KMS-11 (cell line): ENCODE results near the gene TNFRSF18.

Experiments used
- H2AFZ ChIP-seq: fragments of 200-600 bp; sonication (generic); 2 replicates; pipeline ENCODE4 v1.6.1; 2016; ENCODE audit warnings: antibody characterized with exemption, mixed run types, low read depth
- H3K27ac ChIP-seq: fragments of 200-600 bp; sonication (generic); 2 replicates; pipeline ENCODE4 v1.6.1; 2016; ENCODE audit warnings: mild to moderate bottlenecking, mixed run types
- H3K27me3 ChIP-seq: fragments of 200-600 bp; sonication (generic); 2 replicates; pipeline ENCODE4 v1.6.1; 2017; ENCODE audit warnings: mild to moderate bottlenecking, low read depth, mixed run types, moderate library complexity; ENCODE audit not compliant: insufficient read depth
- H3K36me3 ChIP-seq: fragments of 200-600 bp; sonication (generic); 2 replicates; pipeline ENCODE4 v1.6.1; 2017; ENCODE audit warnings: mild to moderate bottlenecking, mixed run types; ENCODE audit not compliant: insufficient read depth
- H3K4me1 ChIP-seq: fragments of 200-600 bp; sonication (generic); 2 replicates; pipeline ENCODE4 v1.6.1; 2016; ENCODE audit warnings: mild to moderate bottlenecking, low read depth, mixed run types; ENCODE audit not compliant: poor library complexity, severe bottlenecking
- H3K4me2 ChIP-seq: fragments of 200-600 bp; sonication (generic); 2 replicates; pipeline ENCODE4 v1.7.0; 2016; ENCODE audit warnings: mild to moderate bottlenecking, mixed run types
- H3K4me3 ChIP-seq: fragments of 200-600 bp; sonication (generic); IDR thresholded peaks from 2 replicates; pipeline ENCODE4 v1.6.1; 2017; ENCODE audit warnings: low read depth, low read length, mixed read lengths; ENCODE audit not compliant: insufficient read depth
- H3K79me2 ChIP-seq: fragments of 200-600 bp; sonication (generic); 2 replicates; pipeline ENCODE4 v1.6.1; 2016; ENCODE audit warnings: low read depth, mixed run types; ENCODE audit not compliant: insufficient read depth
- H3K9ac ChIP-seq: fragments of 200-600 bp; sonication (generic); 2 replicates; pipeline ENCODE4 v1.6.1; 2016; ENCODE audit warnings: mild to moderate bottlenecking, mixed run types
- H4K20me1 ChIP-seq: fragments of 200-600 bp; sonication (generic); 2 replicates; pipeline ENCODE4 v1.6.1; 2016; ENCODE audit warnings: mild to moderate bottlenecking, mixed run types; ENCODE audit not compliant: insufficient read depth
- CTCF ChIP-seq: fragments of 200-600 bp; sonication (generic); conservative IDR thresholded peaks from 2 replicates; pipeline ENCODE4 v1.6.1; 2017; ENCODE audit warnings: low read depth, mild to moderate bottlenecking, antibody characterized with exemption, low read length, moderate library complexity, mixed read lengths

Gene TNFRSF18

DNA sequence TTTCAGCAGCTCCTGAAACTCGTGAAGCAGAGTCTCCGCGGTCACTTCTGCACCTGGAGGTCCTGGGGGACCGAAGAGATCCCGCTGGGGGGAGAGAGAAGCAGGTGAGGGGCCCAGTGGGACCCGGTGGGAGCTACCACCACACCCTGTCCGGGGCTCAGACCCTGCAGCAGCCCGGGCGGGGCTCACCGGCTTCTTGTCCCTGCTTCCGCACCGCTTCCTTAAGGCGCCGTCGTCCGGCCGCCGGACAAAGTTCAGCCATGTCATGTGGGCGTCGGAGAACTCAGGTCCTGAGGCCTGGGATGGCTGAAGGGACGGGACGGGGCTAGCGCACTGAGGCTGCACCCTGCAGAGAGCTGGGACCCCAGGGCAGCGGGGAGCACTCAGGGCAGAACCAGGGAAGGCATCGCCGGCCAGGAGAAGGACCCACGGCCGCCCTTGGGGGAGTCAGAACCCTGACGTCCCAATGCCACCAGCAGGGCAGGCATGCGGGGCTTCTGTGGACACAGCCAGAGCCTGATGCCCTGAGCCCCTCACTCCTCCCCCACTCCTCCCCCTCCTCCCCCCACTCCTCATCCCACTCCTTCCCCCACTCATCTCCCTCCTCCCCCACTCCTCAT is 37.9 kb upstream of the TNFRSF18 start:
- Histone ChIP-seq H2AFZ (no peak overlapping the region), H3K9ac (no peak overlapping the region), H3K4me3 (no peak overlapping the region), H3K27me3 (peaks cover 55% of the 10 kb centered on the region), H3K27ac (no peak overlapping the region), H3K4me2 (no peak overlapping the region), H4K20me1 (no peaks in the 10 kb centered on the region), H3K4me1 (no peaks in the 10 kb centered on the region), H3K36me3 (no peaks in the 10 kb centered on the region), H3K79me2 (no peaks in the 10 kb centered on the region)
- no peak for TF ChIP-seq CTCF

DNA sequence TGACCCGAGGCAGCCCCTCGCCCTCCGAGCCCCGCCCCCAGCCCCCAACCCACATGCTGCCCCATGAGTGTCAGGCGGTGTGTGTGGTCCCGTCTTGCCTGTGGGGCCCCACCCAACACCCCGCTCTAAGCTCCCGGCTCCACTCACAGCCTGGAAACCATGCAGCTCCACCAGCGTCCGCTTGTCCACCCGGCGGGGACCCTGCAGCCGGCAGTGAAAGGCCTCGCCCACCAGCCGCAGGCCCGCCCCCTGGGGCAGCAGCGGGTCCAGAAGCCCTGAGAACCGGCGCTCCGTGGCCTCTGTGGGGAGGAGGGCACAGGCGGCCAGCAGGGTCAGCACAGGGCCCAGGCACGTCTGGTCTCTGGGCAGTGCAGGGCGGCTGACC is 37.4 kb upstream of the TNFRSF18 start:
- Histone ChIP-seq H3K4me2 (no peak overlapping the region), H3K27ac (no peak overlapping the region), H3K4me3 (no peak overlapping the region), H4K20me1 (no peaks in the 10 kb centered on the region), H3K4me1 (no peaks in the 10 kb centered on the region), H3K79me2 (no peaks in the 10 kb centered on the region), H3K36me3 (no peaks in the 10 kb centered on the region), H3K9ac (no peak overlapping the region), H2AFZ (no peak overlapping the region), H3K27me3 (peaks cover 60% of the 10 kb centered on the region)
- TF ChIP-seq CTCF: no peak

GRCh38 chr1:1243266-1243660 is 36.9 kb upstream of the TNFRSF18 start:
- no peaks in the 10 kb centered on the region for H4K20me1 ChIP-seq

GRCh38 chr1:1242461-1243265 is 36.3 kb upstream of the TNFRSF18 start:
- no peak overlapping the region for H2AFZ ChIP-seq
- no peak overlapping the region for H3K9ac ChIP-seq
- H3K4me2 ChIP-seq: no peak overlapping the region
- no peaks in the 10 kb centered on the region for H3K36me3 ChIP-seq
- no peak for TF ChIP-seq CTCF
- H3K4me3 ChIP-seq: no peak overlapping the region
- H3K4me1 ChIP-seq: no peaks in the 10 kb centered on the region
- no peaks in the 10 kb centered on the region for H3K79me2 ChIP-seq
- no peak overlapping the region for H3K27ac ChIP-seq
- peaks cover 61% of the 10 kb centered on the region for H3K27me3 ChIP-seq
- no peaks in the 10 kb centered on the region for H4K20me1 ChIP-seq

More at GRCh38 chr1:1243266-1243660, 36.9 kb upstream of the TNFRSF18 start:
- H3K9ac ChIP-seq: no peak overlapping the region
- no peak for TF ChIP-seq CTCF
- no peaks in the 10 kb centered on the region for H3K4me1 ChIP-seq
- H3K27me3 ChIP-seq: peaks cover 62% of the 10 kb centered on the region
- no peak overlapping the region for H2AFZ ChIP-seq
- H3K79me2 ChIP-seq: no peaks in the 10 kb centered on the region
- H3K27ac ChIP-seq: no peak overlapping the region
- no peaks in the 10 kb centered on the region for H3K36me3 ChIP-seq
- H3K4me3 ChIP-seq: no peak overlapping the region
- H3K4me2 ChIP-seq: no peak overlapping the region
